NCI-H2029 (cell line): ENCODE results near the gene ANKRD65.
A peak's percentile ranks its signal among the peaks of the same experiment; 100 is the strongest.
"Not testable (repeated sequence)": the region's sequence is repeated elsewhere in the genome, so short reads cannot be mapped to it uniquely, and the experiment has no call there.

Experiments
- DNase-seq: peaks from one replicate; lab custom pipeline; 2025; lab: John Stamatoyannopoulos, UW

ANKRD65 gene

DNA sequence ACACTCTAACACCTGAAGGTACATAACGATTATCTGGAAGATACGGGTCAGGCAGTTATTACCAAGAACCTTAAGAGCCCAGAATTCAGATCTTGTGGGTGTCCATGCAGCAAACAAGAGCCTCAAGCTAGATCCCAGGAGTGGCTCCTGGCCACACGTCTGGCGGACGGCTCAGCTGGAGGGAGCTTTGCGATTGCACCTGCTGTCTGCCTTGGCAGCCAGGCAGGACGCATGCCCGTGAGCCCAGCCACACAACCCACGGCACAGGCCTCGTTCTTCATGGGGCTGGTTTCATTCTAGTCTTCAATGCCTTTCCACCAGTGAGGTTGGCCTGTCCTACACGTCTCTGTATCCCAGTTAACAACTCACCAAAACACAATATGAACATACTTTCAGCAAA is 27.6 kb downstream of the ANKRD65 start:
- DNase-seq, result no peak

DNA sequence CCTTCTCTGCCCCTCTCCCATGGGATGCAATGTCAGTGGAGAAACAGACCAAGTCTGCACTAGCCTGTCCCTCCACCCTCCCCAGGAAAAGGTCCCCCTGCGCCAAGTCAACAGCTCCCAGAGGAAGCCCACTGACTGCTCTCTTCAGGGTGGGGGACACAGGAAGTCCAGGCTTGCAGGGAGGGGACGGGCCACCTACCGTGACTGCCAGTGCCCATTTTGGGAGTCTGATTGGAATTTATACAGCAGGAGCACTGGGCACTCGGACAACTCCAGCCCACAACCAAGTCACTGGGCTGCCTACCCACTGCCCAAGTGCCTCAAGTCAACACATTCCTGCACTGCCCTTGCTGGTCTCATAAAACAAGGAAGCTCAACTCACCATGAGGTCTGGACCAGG is 28.1 kb downstream of the ANKRD65 start:
- no peak for DNase-seq

DNA sequence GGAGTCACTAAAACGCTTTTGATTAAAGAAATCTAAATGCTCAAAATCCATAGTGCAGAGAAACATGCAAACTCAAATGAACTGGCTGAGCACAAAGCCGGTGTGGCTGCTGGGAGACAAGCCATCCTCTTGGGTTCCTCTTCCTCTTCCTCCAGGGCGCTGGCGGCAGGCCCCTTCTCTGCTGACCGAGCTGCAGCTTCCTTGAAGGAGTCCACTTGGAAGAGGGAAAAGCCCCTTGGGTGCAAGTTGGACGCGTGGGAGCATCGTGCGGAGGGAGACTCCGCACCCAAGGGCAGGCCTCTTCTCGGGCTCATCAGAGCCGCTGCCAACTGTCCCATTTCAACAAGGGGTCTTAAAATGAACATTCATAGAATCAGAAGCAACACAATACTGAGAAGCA is 29.9 kb downstream of the ANKRD65 start:
- no peak for DNase-seq

DNA sequence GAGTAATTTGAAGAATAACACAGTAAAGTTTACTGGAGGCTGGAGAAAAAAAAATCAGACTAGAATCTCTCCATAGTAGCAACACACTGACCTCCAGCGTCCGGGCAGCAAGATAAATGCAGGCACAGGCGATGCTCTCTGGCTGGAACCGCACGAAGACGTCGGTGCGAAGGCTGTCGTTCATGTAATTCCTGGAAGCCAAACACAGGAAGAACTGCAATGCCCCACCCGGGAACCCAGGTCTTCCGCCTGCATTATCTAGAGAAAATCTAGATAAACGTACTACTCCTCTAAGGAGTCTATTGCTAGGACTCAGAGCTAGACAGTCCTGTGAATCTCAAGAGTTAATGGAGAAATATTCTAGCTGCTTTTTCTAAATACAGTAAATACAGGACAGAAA is 30.4 kb downstream of the ANKRD65 start:
- no peak for DNase-seq

DNA sequence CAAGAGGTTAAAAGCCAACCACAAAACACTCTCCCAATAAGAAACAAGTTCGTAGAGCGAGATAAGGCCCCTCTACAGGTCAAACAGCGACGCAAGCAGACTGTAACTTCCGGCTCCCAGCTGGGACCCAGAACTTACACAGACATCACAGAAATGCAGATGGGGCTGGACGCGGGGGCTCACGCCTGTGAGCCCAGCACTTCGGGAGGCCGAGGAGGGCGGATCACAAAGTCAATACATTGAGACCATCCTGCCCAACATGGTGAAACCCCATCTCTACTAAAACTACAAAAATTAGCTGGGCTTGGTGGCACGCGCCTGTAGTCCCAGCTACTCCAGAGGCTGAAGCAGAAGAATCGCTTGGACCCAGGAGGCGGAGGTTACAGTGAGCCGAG is 33.0 kb downstream of the ANKRD65 start:
- DNase-seq, result no peak

DNA sequence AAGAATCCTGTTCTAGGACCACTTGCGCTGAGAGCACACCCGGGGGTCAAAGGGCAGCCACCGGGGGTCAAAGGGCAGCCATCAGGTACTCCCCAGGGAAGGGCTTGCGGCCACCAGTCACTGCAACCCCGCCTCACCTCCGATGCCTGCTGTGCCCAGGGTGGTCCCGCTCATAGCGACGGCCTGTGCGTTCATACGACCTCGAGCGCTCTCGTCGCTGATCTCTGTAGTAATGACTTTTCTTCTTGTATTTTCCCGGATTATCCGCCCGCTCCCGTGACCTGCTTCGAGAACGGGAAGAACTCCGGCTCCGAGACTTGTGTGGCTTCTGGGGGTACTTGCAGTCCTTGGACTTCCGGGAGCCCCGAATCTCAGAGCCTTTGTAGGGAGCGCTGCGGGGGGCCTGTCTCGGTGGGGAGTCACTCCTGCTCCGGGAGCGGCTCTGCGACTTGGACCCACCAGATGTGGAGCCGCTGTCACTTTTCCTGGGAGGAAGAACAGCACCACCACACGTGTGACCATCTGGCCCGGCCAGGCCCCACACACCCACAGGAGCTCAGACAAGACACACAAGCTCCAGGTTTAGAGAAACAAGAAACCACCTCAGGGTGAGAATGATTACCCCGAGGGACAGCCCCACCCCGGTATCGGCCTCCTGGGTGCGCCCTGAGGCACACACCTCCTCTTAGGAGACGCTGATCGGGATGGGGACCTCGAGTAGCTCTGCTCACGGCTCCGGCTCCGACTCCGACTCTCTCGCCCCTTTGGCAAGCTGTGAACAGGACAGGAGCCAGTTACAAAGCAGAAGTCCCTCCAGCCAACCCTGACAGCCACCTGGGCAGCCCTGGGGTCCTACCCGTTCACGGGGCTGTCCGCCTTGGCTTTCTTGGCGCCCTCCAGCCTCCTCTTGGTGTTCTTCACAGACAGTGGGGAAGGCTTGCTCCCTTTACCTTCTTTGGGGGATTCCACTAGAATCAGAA is 33.7 kb downstream of the ANKRD65 start:
- no peak for DNase-seq

DNA sequence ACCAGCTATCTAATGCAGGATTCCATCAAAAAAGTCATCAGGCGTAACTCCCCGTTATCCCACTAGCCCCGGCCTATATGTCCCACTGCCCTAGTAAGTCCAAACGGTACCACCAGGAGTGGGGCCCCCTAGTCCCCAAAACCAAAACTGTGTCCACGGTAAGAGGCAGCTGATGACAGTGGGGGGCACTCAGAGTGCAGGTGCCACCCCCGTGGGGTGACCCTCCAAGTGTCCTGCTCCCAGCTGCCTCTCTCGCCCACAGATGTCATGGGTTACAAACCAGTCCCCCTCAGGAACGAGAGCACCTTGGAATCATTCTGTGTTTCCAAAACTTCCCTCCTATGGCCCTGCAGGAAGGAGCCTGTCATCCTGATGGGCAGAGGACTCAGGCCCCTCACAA is 35.1 kb downstream of the ANKRD65 start:
- DNase-seq, result no peak

DNA sequence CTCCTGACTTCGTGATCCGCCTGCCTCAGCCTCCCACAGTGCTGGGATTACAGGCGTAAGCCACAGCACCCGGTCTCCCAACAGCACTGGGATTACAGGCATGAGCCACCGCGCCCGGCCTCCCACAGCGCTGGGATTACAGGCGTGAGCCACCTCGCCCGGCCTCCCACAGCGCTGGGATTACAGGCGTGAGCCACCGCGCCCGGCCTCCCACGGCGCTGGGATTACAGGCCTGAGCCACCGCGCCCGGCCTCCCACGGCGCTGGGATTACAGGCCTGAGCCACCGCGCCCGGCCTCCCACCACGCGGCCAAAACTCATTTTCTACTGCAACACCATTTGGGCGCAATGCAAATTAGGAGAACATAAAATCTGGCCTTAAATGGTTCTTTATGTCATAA is 35.7 kb downstream of the ANKRD65 start:
- not testable (repeated sequence) for DNase-seq

DNA sequence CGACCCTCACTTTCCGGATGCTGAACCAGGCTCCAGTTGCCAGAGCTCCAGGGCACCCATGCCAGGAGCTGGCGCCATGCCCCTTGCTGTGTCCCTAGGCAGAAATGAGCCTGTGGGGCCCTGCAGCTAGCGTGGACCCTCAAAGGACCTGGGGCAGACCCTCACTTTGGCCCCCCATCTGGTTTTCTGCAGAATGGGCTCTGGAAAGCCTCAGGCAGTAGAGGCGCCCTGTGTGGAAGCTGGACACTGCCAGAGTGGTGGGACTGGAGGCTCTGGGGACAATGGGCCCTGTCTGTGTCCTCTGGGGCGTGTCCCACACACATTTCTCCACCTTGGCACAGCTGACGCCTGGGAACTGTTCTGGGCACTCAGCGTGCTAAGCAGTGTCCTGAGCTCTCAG is 39.8 kb downstream of the ANKRD65 start:
- no peak for DNase-seq

DNA sequence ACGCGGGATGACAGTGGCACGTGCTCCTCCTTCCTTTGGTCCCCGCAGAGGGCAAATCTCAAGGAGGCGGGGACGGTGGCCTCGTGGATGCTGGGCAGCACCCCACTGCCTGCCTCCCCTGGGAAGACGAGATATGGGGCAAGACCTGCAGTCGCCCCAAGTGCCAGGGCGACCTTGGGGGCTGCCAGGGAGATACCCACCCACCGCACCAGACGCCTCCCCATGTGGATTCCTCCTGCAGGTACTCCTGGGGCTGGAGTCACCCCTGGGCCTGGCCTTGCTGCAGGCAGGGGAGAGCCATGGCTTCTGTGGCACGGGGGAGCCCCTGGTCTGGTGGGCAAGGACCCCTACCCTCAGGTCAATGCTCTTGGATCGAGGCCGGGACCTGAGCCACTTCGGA is 40.2 kb downstream of the ANKRD65 start:
- no peak for DNase-seq

DNA sequence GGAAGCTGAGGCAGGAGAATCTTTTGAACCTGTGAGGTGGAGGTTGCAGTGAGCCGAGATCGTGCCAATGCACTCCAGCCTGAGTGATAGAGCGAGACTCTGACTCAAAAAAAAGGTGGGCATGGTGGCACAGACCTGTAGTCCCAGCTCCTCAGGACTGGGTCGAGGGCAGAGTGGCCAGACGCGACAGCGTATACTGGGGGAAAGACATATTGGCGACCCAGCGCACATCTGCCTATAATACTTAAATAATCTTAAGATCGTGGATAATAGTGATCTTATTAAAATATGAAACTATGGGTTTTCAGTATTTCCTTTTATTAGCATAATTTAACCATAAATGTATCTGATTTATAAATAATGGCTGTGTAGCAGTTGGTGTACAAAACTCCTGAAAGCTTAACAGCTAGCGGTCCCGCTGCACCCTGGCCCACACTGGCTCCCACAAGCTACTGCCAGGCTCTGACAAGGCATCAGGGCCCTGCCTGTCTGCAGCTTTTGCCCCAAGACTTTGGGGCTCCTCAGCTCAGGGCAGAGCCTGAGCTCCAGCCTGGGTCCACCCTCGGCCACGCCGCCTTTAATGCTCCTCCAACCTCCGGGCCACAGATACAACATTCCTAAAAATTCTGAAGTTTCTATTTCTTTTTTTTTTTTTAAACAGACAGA is 43.4 kb downstream of the ANKRD65 start:
- no peak for DNase-seq

DNA sequence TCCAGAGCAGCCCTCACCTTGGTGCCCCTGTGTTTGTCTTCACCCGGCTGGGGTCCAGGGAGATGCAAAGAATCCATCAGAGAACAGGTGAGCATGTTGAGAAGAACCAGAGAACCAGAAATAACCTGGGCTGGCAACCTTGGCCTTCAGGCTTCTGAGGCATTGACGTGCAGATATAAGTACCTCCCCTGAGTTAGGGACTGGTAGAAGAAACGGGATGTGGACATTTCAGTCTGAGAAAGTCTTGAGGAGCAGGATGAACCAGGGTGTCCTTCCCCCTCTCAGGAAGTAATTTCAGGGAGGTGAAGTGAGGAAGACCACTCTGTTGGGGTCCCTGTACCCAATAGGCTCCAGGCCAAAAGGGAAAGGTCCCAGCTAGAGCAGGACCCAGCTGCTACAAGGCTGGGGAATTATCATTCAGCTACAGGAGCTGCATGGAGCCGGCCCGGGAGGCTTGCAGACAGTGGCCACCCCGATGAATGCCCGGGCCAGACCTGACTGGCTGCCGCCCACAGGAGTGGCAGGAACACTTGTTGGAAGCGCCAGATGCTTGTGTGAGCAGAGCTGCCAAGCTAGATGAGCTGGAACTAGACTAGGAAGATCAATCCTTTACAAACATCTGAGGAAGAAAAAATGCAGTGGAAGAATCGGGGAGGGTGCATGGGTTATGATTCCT is 44.4 kb downstream of the ANKRD65 start:
- no peak for DNase-seq

DNA sequence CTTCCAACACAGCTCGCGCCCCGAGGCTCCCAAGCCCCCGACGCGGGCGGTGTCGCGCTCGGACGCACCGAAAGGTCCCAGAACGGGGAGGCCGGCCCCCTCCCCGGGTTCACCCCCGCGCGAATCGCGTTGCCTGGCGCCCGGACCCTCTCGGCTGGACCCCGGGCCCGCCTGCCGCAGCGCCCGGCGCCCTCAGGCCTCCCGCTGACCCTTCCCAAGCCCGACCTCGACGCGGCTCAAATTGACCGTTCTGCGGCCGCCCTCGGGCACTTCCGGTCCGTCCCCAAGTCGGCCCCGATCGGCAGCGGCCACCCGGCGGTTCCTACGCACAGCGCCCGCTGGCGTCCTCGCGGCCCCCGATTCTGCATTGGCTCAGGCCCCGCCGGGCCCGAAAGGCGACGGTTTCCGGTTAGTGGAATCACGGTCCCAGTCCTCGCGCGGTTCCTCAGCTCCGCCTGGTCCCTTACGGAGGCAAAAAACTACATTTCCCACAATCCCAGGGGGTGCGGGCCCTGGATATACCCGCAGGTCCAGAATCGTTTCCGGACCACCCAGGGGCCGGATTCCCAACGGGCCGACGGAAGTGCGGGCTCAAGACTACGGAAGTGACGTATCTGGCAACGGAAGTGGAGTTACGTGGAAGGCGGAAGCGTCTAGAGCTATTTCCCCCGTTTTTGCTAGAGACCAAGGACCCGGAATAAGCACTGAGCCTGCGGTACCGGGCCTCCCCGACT is 46.0 kb downstream of the ANKRD65 start, which contains the start of gene AURKAIP1:
Gene AURKAIP1 (minus strand): TSS at position 279 of the 734 bp plus-strand sequence. CDS start 451 bp downstream, outside the sequence.
- peak; percentile 99 for DNase-seq

DNA sequence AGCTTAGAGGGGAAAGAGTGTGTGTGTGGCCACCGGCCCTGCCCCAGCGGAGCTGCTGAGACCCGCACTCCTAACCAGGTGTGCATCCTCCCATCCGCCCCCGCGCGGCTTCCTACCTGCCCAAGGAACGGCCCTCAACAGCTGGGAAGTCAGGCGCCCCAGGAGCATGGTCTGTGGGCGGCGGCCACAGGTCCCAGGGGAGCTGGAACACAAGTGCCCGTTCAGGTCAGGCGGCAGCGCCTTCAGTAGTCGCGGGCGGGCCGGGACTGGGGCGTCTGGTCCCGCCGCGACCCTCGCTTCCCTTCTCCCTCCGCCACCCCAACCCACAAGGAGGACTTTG is 46.5 kb downstream of the ANKRD65 start:
- DNase-seq, result no peak

DNA sequence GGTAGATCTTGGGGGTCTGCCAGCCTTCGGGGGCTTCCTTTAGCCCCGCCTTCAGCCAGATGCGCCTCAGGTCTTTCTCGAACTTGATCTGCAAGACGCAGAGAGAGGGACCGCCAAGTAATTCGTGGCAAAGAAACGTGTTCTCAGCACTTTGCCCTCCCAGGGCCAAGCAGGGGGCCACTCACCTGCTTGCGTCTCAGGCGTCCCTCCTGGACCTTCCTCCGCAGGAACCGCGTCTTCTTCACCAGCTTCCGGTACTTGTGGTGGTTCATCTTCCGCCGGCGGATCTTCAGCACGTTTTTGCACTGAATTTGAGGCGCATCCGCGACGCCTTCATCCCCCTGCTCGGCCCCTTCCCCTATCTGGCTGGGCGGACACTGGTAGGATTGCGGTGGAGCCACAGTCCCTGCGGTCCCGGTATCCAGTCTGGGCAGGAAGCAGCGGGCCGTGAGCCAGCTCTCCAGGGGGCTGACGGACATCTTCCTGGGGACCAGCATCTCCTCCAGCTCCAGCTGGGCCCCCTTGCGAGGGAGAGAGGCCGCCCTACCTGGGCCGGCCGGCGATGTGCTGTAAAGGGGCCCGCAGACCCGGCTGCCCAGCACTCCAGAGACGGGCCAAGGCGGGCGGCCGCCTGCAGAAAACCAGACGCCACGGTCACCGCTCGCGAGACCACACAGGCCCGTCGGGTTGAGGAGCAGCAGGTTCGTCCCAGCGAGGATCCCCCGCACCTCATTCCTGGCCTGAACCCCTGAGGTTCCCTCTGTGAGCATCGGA is 47.1 kb downstream of the ANKRD65 start:
- no peak for DNase-seq

DNA sequence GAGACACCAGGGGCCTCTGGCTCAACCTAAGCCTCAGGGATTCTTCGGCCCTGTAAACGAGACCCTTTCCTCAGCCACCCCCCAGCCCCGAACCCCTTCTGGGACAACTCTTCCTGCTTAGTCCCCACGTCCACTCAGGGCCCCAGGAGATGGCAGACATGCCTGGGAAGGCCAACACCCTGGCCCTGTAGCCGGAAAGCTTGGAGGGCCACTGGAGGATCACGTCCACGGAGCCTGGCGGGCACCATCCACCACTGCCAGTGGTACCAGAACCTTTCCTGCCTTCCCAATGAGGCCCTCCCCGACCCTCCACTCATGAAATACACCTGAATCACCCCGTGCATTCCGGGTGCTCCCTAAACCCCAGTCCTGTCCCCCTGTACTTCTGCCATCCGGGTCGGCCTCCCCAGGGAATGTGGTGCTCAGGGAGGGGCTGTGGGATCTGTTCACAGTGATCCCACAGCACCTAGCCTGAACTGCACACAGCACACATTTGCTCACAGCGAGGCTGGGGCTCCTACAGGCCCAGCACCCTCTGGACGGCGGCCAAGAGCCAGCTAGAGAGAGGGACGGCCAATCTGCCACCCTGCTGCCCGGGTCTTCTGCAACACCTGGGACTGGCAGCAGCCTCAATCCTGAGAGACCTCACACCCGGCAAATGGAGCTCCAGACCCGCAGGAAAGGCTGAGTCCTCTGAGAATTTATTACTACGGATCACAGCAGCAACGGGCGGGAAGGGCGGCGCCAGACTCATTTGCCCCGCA is 47.8 kb downstream of the ANKRD65 start:
- no peak for DNase-seq

DNA sequence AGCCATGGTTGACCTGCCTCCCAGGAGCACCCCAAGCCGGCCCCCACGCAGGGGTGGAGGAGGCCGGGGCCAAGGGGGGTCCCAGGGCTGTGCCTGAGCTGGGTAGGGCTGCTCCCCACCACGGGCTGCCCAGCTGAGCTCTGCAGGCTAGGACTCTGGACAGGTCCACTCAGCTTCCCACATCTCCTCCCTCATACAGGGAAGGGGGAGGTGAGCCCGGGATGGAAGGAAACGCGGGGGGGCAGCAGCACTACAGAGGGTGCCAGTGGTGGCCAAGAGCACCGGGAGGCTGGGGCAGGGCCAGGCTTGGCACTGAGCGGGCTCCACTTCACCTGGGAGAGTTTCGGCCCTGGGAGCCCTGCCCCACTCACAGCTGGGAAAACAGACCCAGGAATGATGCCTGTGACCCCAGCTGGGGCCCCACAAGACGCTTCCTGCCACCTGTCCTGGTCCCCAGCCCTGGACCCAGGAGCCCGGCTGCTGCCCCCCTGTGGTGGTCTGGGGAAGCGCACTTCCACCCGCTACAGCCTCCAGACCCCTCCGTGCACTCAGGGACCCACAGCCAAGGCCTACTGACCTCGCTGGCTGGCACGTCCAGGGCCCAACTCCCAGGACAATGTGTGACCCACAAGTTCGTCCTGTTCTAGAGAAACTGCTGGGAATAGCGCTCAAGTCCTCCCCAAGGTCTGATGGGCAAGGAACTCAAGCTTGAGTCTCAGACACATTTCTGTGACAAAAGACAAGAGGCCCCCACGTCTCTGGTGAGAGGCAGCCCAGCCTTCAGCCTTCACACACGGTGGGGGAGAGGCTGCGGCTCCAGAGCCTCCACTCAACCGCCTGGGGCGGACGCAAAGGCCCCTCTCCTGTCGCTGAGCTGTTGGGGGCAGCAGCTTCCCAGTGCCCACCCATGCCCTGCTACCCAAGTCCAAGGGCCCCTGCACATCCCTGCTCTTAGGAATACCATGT is 49.0 kb downstream of the ANKRD65 start:
- DNase-seq, result peak; percentile 35

DNA sequence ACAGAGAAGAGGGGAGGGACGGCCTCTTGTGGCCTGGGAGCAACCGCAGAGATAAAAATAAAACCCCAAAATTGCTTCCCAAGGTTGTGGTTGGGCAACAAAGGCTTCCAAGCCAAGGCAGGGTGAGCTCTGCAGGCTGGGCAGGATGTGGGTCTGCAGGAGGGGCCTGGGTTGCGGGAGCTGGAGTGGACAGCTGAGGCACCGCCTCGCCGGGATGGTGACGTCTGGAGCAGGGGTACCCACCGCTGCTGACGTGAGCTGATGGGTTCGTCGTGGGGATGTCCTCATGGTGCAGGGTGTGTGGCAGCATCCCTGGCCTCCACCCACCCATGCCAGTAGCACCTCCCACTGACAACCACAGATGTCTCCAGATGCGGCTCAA is 49.7 kb downstream of the ANKRD65 start:
- no peak for DNase-seq

DNA sequence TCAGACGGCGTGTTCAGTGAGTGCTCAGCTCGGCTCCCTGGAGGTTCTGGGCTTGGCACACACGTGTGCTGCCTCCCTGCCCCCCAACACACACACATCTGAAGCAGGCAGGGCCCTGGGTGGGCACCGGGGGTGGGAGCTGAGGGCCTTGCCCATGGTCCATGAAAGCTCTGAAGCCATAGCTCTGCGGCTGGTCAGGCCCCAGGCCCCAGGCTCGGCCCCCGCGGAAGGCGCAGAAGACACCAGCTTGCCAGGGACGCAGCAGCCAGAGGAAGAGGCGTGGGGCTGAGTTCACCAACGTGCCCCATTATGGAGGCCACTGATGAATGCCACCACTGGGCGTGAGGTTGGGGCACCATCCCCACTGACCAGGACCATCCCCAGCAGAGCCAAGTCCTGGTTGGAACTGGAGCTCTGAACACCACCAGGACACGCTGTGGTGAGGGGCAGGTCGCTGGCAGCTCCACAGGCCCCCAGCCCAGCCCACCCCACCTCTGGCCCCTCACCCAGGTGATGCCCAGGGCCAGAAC is 50.2 kb downstream of the ANKRD65 start:
- DNase-seq, result no peak
